Activated effector memory CD4-positive, alpha-beta T cell treated with Interleukin-2 at 50 U/mL for 16 hours (primary cell): Measurements from ENCODE around the gene IL32.

ENCODE experiments used
- DNase-seq: peaks from one replicate; pipeline ENCODE4 v3.0.0-alpha.2; 2020

The IL32 gene

DNA sequence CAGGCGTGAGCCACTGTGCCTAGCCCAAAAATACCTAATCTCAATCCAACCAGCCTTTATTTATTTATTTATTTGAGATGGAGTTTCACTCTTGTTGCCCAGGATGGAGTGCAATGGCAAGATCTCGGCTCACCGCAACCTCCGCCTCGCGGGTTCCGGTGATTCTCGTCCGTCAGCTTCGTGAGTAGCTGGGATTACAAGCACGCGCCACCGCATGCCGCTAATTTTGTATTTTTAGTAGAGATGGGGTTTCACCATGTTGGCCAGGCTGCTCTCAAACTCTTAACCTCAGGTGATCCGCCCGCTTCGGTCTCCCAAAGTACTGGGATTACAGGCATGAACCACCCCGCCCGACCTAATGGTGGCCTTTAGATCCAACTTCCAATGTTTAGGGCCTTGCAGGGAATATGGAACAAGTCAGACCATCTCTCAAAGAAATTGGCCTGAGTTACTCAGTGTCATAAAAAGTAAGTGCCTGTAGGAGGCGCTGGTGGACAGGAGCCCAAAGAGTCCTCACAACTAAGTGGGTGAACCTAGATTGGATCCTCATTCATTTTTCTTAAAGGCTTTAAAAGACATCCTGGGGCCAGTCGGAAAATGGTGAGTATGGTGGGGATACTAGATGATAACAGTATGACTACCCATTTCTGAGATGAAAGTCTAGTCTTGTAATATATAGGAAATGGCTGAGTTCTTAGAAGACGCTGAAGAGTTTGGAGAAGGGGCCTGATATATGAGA, 29.0 kb downstream of the IL32 start:
- DNase-seq, result no peak

DNA sequence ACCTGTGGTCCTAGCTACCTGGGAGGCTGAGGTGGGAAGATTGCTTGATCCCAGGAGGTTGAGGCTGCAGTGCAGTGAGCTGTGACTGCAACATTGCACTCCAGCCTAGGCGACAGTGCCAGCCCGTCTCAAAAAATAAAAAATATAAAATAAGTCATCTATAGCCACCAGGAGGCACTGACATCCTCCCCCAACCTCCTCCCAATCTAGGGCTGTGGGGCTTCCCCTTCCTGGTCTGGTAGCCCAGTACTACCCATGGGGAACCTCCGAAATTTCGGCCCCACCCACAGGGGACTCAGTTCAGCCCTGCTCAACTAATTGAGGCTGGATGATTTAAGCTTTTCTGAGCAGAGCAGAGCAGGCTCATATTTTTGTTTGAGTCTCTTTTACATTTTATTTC, 30.4 kb downstream of the IL32 start:
- DNase-seq, result no peak

DNA sequence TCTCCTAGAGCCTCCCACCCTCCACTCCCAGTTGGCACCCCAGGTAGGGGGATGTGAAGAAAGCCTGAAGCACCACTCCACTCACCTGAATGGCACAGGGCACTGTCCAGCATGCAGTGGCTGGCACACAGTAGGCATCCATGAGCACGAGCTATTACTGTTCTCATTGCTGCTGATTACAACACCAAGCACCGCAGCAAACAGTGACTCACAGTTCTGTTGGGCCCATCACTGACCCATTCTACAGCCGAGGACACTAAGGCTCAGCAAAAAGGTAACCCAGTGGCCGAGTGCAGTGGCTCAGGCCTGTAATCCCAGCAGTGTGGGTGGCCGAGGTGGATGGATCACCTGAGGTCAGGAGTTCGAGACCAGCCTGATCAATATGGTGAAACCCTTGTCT, 30.9 kb downstream of the IL32 start:
- no peak for DNase-seq

DNA sequence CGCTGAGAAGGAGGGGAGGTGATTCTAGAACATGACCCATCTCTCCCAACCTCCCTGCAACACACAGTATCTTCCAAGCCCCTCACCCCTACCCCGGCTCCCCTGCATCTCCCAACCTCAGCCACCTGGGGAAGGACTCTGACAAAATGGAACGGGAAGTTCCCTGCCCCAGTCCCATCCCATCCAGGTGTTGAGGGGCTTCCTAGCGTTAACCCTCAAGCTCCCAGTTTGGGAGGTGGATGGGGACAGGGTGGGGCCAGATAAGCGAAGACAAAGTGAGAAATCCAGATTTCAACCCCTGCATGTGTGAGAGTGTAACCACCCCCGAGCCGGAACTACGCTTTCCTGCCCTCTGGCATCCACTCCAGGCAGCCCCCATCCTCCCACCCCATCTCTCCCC, 31.8 kb downstream of the IL32 start:
- DNase-seq, result no peak

DNA sequence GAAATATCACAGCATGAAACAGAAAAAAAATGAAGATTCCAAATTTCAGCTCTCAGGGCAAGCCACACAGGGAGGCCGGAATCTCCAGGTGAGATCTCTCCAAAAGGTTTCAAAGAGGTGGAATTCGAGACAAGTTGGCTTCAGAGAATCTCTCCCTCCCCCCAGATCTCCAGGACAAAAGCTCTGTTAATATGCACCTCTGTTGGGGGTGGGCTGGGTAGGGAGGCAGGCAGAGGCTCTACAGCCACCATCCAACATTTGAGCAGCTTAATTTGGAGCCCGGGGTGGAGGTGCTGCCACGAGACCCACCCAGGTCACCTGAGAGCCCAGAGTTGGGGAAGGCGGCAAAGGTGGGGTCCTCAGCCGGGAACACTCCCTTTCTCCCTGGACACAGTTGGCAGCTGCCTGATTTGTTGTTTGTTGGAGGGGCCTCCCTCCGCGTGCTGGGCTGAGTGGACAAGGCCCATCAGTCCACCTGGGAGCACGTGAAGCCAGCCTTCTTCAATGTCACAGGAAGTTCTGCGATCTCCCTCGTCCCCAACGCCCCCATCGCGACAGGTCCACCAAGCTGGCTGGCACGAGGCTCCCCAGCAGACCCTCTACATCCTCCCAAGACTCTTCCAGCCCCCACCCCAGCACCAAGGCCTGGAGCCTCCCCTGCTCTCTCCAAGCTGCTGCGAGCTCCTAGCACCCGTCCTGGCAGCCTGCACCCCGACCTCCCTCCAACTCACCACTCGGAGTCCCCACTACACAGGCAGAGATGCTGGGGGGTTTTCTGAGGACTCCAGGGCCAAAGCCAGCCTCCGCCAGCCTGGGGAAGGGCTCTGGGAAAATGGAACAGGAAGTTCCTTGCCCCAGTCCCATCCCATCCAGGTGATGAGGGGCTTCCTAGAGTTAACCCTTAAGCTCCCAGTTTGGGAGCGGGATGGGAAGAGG, 33.3 kb downstream of the IL32 start, which contains the start of gene ZSCAN10:
ZSCAN10 (minus strand) TSS at position 836 of the 936 bp plus-strand sequence. CDS start 6,357 bp downstream, outside the sequence.
- DNase-seq, result no peak

DNA sequence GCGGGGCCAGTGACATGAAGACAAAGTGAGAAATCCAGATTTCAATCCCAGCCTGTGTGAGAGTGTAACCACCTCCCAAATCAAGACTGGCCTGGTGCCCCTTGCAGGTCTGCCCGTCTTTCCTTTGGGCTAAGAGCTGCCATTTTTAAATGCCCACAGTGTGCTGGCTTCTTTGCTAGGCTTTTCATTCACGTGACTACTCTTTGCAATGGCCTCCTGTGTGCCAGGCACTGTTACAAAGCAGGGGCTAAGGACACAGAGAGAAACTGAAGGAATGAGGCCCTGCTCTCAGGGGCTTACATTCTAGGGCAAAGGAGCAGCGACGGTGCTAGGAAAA, 33.9 kb downstream of the IL32 start:
- no peak for DNase-seq

DNA sequence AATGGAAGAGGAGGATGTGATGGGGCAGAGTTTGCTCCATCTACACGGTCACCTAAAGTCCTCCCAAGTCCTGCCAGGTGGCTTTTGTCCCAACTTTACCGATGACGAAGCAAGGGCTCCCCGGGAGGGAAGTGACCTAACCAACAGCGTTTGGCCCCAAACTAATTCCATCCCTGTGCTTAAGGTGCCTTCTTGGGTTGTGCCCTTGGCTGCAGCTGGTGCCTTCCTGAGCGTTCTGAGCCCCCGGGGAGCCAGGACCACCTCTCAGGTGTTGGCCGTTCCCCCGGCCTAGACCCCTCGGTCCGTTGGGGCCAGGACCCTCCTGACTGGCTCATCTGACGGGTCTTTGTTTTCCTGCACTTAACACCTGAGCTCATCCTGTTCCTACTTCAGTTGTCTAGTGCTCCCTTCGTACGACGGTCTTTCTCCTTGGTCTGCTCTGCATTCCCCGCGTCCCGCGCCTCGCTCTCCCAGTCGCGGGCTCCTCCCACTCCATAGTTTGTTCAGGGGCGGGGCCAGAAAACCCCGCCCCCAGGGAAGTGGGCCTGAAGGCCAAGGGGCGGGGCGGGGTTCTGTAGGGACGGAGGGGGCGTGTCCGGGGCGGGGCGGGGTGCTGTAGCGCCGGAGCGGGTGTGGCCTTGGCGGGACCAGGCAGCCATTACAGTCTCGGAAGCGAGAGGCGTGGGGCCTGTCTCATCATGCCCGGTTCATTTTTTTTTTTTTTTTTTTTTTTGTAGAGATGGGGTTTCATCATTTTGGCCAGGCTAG, 34.5 kb downstream of the IL32 start:
- peak; percentile 85 for DNase-seq

DNA sequence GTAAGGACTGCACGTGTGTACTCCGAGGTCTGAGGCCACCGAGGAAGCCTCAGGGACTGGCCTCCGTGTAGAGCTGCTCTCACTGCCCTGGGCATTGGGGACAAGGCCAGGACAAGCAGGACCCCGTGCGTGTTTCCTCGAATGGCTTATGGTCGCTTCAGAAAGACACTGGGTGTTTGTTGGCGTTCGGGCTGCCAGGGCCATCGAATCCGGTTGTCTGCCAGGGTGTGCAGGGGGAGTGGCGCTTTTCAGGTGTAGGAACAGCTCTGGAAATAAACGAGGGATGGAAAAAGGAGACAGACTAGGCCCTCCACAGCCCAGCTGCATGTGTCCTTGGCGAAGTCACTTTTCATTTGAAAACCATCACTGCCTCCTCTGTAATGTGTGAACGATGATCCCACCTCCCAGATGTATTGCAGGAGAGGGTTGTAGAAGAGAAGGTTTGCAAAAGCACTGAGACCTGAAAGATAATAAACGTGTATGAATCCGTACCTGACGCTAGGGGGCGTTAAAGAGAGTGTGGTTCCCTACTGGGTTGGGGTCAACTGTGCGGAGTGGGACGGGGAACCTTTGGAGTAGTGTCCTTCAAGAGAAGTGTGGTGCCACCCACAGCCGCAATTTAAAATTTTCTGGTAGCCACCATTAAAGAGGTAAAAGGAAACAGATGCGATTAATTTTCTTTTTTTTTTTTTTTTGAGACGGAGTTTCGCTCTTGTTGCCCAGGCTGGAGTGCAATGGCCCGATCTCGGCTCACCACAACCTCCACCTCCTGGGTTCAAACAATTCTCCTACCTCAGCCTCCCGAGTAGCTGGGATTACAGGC, 35.8 kb downstream of the IL32 start:
- DNase-seq, result no peak

DNA sequence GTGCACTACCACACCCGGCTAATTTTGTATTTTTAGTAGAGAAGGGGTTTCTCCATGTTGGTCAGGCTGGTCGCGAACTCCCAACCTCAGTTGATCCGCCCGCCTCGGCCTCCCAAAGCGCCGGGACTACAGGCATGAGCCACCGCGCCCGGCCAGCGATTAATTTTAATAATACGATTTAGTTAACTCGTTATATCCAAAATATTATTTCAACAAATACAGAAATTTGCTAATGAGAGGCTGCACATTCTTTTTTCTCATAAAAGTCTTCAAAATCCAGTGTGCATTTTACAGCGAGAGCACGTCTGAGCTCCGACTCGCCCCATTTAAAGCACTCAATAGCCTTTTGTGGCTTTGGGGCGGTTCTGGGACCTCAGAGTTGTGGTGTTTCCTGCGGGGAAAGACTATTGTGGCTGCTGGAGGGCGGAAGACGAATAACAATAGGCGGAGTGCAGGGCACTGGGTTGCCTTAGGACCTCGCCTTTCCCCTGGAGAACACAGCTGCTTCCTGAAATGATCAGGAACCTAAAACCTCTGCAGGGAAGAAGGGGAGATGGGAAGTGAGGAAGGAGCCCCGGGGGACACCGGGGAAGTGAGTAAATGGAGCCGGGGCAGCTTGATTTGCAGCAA, 36.5 kb downstream of the IL32 start:
- no peak for DNase-seq

DNA sequence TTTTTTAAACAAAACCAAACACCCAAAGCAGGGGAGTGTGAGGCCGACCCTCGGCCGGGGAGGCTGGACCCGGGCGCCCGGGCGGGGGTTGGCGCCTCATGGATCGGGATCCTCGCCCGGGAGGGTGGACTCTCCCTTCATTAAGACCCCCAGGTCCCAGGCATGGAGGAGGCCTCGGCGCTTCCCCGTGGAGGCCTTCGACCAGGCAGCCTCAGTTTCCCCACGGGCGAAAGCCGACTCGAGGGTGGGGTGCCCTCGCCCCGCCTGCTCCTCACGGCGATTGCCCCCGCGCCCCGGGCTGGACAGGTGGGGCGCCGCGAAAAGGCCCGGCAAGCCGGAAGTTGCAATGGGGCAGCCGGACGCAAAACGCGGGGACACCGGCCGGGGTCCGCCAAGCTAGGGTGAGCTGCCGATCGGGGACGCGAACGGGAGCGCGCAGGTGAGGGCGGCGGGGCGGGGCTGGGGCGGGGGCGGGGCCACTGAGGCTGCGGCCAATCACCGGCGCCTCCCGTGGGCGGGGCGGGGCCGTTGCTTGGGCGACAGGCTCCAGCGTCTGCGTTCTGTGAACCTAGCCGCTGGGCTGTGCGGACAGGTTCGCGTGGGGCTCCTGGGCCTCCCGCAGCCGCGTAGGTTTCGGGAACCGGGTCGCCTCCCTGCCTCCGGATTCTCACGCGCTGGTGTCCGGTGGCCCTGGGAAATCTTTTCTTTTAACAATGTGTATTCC, 40.9 kb downstream of the IL32 start:
- peak; percentile 85 for DNase-seq

DNA sequence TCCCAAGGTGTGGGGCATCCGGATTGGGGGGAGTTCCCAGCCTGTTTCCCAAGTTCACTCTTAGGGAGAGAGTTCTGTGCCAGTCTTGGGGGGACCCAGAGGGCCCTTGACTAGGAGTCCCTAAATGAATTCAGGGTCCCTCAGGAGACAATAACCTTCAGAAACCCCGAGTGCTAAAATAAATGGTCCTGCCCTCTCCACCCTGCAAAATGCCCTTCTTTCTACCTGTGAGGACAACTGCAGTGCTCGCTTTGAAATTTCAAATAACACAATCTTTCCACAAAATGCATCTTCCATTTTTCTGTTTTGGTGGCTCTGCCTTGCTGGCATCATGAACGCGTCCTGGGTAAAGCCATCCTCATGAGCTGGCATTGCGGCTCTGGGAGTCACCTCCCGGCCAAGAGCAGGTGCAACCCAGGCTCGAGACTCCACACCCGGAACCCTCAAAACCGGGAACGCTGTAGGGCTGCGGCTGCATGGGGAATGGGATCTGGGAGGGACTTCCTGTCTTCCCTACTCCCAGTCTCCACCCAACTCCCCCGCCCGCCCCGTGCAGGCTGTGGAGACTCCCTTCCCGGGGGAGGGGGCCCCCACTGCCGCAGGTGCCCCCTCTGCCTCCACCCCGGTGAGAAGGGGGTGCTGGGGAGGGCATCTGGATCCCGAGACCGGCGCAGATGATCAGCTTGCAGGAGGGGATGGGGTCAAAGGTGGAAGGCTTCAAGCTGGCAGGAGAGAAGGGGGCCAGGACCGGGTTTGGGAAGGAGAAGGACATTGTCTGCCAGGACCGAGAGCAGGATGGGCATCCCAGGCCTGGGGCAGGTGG, 46.8 kb downstream of the IL32 start, which contains the start of gene ZNF205:
ZNF205 (plus strand) TSS at position 529 of the 823 bp plus-strand sequence. CDS start 845 bp downstream, outside the sequence.
- no peak for DNase-seq

DNA sequence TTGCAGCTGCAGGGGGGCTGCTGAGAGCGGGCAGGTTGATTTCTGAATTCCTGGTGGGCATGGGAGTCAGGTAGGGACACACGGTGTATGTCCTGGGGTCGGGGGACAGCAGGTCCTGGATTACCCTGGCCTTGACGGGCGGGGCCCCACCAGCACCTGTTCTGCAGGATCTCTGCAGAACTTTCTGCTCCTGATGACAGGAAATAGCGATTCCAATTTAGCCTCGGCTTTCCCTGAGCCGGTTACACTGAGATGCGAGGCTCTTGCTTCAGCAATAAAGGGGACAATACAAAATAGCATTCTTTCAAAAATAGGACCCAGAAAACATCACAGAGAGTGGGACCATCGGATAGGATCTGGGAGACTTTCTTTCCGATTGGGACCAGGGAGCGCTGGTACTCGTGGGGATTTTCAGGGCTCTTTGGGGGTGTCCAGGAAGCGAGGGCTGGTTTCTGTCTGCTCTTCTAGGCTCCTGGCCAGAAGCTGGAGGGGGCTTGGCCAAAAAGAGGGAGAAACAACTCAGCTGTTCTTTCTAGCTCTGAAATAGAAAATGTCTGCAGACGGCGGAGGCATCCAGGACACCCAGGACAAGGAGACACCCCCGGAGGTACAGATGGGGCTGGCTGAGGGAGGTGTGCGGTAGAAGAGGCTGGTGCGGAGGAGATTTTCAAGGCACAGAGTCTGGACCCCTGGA, 47.6 kb downstream of the IL32 start:
- no peak for DNase-seq

DNA sequence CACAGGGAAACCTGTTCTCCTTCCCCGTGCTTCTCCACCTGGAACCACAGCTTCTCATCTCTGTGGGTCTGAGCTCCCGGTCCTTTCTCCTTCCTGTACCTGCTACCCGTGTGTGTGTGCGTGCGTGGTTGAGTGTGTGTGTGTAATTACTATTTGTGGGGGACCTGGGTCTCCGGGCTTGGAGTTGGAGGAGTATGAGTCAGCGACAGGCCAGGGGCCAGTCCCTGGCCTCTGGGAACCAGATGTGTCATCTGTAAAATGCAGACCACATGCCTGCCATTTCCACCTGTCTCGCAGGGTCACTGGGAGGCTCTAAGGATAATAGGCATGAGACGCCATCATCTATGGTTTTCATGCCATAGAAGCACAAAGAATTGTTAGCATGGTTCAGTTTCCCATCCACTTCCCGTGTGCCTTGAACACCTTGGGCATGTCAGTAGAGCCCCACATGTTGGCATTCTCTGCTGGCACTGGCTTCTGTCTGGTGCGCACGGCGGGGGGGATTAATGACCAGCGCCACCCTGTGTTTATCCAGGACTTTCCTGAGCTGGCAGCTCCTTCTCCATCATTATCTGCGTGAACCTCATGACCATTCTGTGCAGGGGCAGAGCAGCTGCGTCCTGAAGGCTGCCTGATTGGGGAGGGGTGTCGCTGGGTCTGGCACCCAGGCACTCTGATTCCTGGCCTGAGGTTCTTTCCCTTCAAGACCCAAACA, 48.5 kb downstream of the IL32 start:
- no peak for DNase-seq

DNA sequence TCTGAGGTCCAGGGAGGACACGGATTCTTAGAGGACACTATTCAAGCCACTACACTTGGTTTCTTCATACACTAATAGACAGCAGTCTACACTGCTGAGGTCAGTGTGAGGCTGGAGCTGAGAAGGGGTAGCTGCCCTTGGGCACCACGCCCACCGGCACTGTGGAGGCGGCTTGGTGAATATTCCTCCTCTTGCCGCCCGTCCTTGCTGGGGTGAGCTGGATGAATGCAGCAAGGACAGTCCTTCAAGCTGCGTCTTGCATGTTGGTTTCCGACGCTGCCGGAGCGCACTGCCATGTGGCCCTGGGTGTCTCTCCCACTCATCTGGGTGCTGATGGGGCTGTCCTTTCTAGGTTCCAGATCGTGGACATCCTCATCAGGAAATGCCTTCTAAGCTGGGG, 49.6 kb downstream of the IL32 start:
- no peak for DNase-seq

DNA sequence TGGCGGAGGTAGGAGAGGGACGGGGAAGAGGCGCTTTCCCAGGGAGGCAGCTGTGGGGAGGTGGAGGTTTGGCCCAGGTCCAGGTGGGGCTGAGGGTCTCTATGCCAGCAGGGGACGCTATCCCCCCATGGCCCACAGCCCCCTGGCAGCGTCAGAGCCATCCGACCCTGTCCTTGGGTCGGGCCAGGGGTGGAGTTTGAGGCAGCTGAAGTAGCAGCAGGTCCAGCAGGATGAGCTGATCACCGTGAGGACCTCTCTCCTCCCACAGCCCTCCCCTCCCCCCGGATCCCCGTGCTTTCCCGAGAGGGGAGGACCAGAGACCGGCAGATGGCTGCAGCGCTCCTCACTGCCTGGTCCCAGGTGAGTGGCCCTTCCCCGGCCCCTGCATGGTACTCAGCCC, 50.1 kb downstream of the IL32 start:
- no peak for DNase-seq

DNA sequence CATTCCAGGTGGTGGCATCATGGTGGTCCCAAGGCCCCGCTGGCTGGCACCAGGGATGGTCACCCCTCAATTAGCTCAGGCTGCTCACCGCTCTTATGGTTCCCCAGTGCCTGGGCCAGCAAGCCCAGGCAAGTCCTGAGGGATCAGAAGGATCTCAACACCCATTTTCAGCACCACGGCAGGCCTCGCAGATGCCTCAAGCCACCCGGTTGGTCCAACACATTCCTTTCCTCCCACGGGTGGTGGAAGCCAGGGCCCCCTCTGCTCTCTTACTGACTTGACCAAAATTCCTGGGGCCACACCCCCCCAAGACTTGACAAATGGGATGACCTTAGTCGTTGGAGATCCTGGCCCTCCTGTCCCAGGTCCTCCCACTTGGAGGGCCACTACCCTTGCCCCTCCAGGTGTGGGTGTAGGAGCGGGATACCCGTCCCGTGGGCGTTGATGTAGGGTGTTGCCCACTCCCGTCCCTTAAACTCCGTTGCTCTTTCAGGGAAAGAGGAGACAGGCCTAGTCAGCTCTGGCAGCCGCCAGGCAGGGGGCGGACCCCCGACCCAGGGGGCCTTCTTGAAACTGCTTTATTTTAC, 52.9 kb downstream of the IL32 start:
- no peak for DNase-seq

DNA sequence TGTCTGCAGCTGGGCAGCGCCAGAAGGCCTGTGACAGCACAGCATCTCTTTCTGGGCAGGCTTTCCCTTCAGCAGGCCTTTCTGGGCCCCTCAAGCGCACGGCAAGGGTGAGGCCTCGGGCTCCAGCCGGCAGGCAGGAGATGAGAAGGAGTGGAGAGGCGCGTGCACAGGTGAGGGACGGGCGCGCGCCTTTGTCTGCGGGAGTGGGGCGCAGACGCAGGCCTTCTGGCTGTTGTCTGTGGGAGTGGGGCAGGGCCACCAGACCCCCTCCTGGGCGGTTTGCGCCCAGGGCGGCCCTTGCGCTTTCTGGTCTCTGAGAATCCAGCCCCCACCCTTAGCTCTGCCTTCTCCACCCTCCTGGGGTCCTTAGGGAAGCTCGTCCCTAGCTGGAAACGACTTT, 53.4 kb downstream of the IL32 start:
- DNase-seq, result no peak
